ENCODE results near the gene PLA2G4C.

DNA sequence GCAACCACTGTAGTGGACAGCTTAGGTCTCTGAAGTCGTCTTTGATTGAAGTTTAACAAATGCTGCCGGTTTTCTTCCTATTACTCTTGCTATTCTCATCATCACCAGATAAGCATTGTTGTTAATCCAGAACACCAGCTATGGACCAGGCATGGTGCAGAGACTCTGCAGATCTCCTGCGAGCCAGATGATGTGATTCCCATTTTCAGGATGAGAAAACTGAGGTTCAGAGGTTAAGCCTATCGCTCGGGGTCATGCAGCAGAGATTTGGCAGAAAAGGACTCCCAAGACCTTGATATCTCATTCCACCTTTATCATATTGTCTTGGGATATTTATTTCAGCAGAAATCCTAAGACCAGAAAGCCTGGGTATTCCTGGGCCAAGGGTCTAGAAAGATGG is 50.2 kb downstream of the PLA2G4C start:
- TF ChIP-seq, protein P1, sequence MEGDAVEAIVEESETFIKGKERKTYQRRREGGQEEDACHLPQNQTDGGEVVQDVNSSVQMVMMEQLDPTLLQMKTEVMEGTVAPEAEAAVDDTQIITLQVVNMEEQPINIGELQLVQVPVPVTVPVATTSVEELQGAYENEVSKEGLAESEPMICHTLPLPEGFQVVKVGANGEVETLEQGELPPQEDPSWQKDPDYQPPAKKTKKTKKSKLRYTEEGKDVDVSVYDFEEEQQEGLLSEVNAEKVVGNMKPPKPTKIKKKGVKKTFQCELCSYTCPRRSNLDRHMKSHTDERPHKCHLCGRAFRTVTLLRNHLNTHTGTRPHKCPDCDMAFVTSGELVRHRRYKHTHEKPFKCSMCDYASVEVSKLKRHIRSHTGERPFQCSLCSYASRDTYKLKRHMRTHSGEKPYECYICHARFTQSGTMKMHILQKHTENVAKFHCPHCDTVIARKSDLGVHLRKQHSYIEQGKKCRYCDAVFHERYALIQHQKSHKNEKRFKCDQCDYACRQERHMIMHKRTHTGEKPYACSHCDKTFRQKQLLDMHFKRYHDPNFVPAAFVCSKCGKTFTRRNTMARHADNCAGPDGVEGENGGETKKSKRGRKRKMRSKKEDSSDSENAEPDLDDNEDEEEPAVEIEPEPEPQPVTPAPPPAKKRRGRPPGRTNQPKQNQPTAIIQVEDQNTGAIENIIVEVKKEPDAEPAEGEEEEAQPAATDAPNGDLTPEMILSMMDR (IDR thresholded peaks at IDR 0.05): no peak
- TF ChIP-seq POLR2A (IDR thresholded peaks at IDR 0.05): no peak
